ENCODE results near the gene APLN. TPM values are rescaled to one million over a fixed set of nuclear protein-coding genes. Genes with fewer than 3 reads are reported as not detected.

The APLN gene
- total RNA-seq, 4 donors from 2014 or later, result 1.3 to 2.6 TPM; not detected in 2

GRCh38 chrX:129697204-129697829, 42.6 kb upstream of the APLN start:
- no peaks in the 10 kb centered on the region for H3K9me3 ChIP-seq
- H3K4me3 ChIP-seq, result no peak overlapping the region
- intact Hi-C loops (cut with DNase I; ENCODE audit: low total_unique reads), result no loop called here
- TF ChIP-seq, protein P1, sequence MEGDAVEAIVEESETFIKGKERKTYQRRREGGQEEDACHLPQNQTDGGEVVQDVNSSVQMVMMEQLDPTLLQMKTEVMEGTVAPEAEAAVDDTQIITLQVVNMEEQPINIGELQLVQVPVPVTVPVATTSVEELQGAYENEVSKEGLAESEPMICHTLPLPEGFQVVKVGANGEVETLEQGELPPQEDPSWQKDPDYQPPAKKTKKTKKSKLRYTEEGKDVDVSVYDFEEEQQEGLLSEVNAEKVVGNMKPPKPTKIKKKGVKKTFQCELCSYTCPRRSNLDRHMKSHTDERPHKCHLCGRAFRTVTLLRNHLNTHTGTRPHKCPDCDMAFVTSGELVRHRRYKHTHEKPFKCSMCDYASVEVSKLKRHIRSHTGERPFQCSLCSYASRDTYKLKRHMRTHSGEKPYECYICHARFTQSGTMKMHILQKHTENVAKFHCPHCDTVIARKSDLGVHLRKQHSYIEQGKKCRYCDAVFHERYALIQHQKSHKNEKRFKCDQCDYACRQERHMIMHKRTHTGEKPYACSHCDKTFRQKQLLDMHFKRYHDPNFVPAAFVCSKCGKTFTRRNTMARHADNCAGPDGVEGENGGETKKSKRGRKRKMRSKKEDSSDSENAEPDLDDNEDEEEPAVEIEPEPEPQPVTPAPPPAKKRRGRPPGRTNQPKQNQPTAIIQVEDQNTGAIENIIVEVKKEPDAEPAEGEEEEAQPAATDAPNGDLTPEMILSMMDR (IDR thresholded peaks at IDR 0.05), result no peak
- TF ChIP-seq POLR2A (IDR thresholded peaks at IDR 0.05), result no peak
- no peaks in the 10 kb centered on the region for H3K36me3 ChIP-seq
- H3K27ac ChIP-seq, result no peak overlapping the region
- no peaks in the 10 kb centered on the region for H3K27me3 ChIP-seq
- no peak for DNase-seq
- H3K4me1 ChIP-seq, result no peaks in the 10 kb centered on the region

DNA sequence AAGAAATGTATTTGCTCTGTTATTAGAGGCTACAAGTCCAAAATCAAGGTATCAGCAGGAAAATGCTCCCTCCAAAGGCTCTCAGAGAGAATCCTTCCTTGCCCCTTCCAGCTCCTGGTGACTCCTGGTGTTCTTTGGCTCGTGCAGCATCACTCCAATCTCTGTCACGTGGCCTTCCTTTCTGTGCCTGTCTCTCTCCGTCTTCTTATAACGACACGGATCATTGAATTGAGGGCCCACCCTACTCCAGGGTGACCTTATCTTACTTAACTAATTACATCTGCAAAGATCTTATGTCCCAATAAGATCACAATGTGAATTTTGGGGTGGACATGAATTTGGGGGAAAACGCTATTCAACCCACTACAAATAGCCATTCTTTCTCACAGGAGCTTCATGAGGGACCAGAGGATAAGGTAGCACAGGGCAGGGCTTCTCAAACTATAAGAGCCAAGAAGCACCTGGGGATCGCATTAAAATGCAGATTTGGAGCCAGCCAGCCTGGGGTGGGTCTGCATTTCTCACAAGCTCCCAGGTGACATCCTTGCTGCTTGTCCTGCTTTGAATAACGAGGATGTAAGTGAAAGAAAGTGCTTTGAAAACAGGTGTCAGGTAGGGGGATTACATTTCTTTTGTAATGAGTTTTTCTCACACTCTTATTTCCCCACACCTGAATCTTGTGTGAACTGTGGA, 41.9 kb upstream of the APLN start:
- no peaks in the 10 kb centered on the region for H3K36me3 ChIP-seq
- H3K27ac ChIP-seq, result no peak overlapping the region
- no peak for DNase-seq
- TF ChIP-seq POLR2A (IDR thresholded peaks at IDR 0.05), result no peak
- TF ChIP-seq, protein P1 (IDR thresholded peaks at IDR 0.05), result no peak
- no peaks in the 10 kb centered on the region for H3K4me1 ChIP-seq
- intact Hi-C loops (cut with DNase I; ENCODE audit: low total_unique reads), result no loop called here
- no peak overlapping the region for H3K4me3 ChIP-seq
- H3K27me3 ChIP-seq, result no peaks in the 10 kb centered on the region
- H3K9me3 ChIP-seq, result no peaks in the 10 kb centered on the region

DNA sequence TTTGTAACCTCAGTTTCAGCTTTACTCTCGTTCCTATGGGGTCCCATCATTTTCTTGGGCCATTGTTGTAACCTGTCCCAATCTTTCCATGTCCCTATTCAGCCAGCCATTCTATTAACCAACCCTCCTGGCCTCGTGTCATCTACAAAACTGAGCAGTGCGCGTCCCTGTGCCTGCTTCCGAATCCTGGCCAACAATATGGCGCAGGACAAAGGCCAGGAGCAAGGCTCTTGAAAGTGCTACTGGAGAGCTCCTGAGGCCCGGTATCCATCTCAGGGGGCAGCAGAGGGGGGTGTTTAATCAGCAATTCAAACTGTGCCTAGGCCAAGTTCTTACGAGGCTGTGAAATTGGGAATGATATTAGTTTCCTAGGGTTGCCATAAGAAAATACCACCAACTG, 41.2 kb upstream of the APLN start:
- Histone ChIP-seq H3K27me3 (no peaks in the 10 kb centered on the region), H3K4me1 (no peaks in the 10 kb centered on the region), H3K27ac (no peak overlapping the region), H3K4me3 (no peak overlapping the region), H3K9me3 (no peaks in the 10 kb centered on the region), H3K36me3 (no peaks in the 10 kb centered on the region)
- intact Hi-C loops (cut with DNase I; ENCODE audit: low total_unique reads), result no loop called here
- DNase-seq, result no peak
- TF ChIP-seq, protein P1 (IDR thresholded peaks at IDR 0.05), result no peak
- TF ChIP-seq POLR2A (IDR thresholded peaks at IDR 0.05), result no peak

DNA sequence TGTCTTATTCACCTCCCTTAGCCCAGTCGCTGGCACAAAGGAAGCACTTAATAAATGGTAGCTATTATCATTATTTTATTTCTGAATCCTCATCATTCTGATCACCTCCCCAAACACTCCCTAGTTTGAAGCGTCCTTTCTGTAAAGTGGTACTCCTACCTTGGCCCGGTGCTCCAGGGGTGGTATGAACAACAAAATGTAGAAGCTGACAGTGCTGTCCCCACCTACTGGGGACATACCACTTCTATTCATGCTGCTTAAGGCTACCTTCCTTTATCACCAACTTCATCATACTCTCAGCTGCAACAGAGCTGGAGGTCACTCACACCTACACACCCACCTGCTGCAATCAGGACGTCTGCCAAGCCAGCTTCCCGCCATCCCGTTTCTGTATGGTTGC, 40.8 kb upstream of the APLN start:
- DNase-seq, result no peak
- no peaks in the 10 kb centered on the region for H3K36me3 ChIP-seq
- no peak overlapping the region for H3K27ac ChIP-seq
- TF ChIP-seq POLR2A (IDR thresholded peaks at IDR 0.05), result no peak
- TF ChIP-seq, protein P1 (IDR thresholded peaks at IDR 0.05), result no peak
- no peaks in the 10 kb centered on the region for H3K4me1 ChIP-seq
- H3K4me3 ChIP-seq, result no peak overlapping the region
- intact Hi-C loops (cut with DNase I; ENCODE audit: low total_unique reads), result no loop called here
- no peaks in the 10 kb centered on the region for H3K27me3 ChIP-seq
- H3K9me3 ChIP-seq, result no peaks in the 10 kb centered on the region

GRCh38 chrX:129694805-129695204, 40.0 kb upstream of the APLN start:
- no peak for TF ChIP-seq POLR2A (IDR thresholded peaks at IDR 0.05)
- TF ChIP-seq, protein P1 (IDR thresholded peaks at IDR 0.05), result no peak
- Histone ChIP-seq H3K4me3 (no peak overlapping the region), H3K27ac (no peak overlapping the region), H3K4me1 (no peaks in the 10 kb centered on the region), H3K27me3 (no peaks in the 10 kb centered on the region), H3K9me3 (no peaks in the 10 kb centered on the region), H3K36me3 (no peaks in the 10 kb centered on the region)
- no peak for DNase-seq
- intact Hi-C loops (cut with DNase I; ENCODE audit: low total_unique reads), result no loop called here
